ENCODE results near the gene VSIG10L2.
"Not testable (repeated sequence)": the region's sequence is repeated elsewhere in the genome, so short reads cannot be mapped to it uniquely, and the experiment has no call there.

VSIG10L2 gene

DNA sequence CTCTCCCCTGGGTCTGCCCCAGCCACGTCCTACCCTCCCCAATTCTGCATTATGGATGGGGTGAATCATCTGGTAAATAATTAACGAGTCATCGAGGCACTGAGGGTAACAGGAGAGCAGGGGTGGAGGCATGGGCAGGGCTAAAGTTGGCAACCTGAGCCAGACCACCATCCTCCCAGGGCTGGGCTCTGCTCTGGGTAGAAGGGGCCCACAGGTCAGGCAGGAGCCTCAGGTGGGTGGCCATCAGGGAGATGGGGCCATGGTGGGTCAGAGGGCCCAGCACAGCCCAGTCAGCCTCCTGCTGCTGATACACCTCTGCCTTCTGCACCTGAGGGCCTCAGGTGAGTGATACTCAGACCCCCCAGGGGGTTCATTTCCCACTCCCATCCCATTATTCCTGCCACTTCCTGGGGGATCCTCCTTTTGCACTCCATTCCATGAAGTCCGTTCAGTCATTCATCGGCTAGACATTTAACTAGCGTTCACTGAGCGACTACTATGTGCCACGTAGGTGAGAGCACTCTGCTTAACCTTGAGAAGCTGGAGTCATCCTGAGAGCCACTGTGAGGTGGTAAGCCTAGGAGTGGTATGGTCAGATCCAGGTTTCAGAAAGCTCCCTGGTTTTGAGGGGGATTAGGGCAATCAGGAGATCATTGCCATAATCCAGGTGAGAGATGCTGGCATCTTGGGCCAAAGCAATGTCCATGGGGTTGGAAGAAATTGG, at the start of gene VSIG10L2:
Gene VSIG10L2, plus strand, starts transcription at position 248 of the 724 bp plus-strand sequence. Its CDS starts 12 bp downstream, at position 260.
- no peak for DNase-seq

GRCh38 chr11:125901872-125902271, 44.0 kb upstream of the VSIG10L2 start:
- no peak for DNase-seq

DNA sequence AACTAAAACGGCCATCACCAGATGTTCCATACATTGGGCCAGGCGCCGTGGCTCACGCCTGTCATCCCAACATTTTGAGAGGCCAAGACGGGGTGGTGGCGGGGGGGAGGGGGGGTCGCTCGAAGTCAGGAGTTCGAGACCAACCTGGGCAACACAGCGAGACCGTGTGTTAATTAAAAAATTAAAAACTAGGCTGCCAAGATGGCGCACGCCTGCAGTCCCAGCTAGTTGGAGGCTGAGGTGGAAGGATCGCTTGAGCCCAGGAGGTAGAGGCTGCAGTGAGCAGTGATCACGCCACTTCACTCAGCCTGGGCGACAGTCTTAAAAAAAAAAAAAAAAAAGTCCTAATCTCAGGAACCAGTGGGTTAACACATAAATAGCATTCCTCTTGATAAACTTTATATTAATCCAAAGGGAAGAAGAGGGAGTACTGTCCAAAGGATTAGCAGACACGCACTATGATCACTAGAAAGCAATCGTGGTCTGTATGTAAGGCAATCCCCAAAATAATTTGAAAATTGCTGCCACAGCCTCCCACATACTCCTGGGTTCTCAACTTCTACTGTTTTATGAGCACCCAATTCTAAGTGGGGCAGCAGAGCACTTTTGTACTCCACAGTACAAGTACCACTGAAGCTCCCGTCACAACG, 43.4 kb upstream of the VSIG10L2 start:
- no peak for DNase-seq

- DNase-seq = peak; percentile 94
Observed at GRCh38 chr11:125902927-125903710, 42.7 kb upstream of the VSIG10L2 start, which contains the start of gene PUS3. TSS of gene PUS3 (minus strand) at chr11:125903206. CDS start at chr11:125896284, 6,922 bp downstream.

DNA sequence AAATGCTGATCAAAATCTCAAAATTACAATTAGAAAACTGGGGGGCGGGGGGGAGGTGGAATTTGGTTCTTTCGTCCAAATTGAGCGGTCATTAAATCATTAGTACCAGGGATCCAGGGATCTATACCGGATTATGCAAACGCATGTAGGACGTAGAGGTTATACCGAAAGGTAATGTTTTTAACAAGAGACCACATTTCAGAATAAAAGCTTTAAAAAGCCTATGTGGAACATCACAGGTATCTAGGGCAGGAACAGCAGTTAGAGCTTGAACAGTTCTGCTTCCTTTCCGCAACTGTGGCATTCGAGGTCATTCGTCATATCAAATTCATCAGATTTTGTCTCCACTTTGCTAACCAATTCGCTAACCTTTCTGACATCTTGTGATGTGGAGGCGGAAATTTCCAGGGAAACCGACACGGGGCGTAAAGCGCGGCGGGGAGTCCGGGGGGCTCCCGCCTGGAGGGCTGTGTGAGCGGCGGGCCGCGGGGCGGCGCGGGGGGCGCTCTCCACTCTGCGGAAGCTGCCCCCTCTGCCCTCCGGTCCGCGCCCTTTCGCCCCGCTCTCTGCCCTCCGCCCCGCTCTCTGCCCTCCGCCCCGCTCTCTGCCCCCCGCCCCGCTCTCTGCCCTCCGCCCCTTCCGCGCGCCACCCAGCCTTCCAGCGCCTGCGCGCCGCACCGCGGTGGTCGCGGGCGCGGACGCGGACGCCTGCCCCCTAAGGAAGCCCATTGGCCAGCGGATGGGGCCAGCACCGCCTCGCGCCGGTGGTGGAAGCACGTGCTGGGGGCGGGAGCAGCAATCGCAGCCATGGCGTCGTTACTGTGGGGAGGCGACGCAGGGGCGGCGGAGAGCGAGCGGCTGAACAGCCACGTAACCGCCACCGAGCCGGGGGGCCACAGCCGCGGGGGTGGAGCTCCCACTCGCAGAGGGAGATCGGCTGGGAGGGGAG, 41.9 kb upstream of the VSIG10L2 start, which contains the start of gene DDX25:
Gene DDX25, plus strand, starts transcription at position 798 of the 949 bp plus-strand sequence. Its CDS starts 10 bp downstream, at position 808.
- DNase-seq = no peak

DNA sequence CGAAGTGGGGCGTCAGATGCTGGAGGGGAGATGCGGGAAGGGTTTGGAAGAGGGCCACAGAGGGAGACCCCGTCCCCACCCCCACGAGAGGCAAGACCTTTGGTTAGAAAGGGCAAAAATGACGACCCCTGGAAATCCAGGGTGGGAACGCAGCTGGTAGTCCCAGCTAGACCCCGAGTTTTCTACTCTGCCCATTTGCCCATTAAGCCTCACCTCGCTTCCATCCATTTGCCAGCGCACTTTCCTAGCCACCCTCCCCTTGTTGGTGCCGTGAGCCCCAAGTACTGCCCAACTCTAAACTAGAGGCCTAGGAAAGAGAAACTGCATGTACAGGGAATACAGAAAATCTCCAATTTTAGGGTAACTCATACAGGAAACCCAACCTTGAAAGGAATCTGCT, 41.2 kb upstream of the VSIG10L2 start:
- DNase-seq = no peak

DNA sequence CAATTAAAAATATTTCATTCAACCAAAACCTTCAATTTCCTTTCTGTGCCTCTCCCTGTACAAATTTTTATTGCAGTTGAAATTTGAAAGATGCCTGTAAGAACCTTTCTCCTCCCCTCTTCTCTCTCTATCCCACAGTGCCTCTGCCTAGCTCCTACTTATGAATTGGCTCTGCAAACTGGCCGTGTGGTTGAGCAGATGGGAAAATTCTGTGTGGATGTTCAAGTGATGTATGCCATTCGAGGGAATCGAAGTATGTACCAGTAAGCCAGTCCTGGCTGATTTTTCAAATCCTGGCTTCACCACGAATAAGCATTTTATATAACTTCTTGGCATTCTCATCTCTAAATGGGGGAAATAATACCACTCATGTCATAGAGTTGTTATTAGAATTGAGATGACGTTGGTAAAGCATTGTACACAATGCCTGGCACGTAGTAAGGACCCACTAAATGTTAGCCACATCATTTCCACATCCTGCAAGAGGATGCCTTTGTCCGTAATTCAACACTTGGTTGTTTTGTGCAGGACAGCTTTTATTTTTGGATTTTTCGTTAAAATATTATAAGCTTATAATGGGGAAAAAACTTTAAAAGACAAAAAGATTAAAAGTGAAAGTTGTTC, 35.5 kb upstream of the VSIG10L2 start:
- DNase-seq = no peak

DNA sequence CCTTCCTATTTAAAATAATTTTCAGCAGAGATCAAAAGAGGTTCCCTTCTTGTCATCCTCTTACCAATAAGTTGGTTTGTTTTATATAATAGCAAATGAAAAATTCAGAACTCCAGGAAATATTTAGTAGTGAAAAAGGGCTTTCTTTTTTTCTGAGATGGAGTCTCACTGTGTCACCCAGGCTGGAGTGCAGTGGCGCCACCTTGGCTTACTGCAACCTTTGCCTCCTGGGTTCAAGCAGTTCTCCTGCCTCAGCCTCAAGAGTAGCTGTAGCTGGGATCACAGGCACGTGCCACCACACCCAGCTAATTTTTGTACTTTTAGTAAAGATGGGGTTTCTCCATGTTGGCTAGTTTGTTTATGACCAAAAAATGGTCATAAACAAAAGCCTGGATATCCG, 31.2 kb upstream of the VSIG10L2 start:
- not testable (repeated sequence) for DNase-seq

- DNase-seq = no peak
Observed at GRCh38 chr11:125916683-125917347, 29.0 kb upstream of the VSIG10L2 start.

GRCh38 chr11:125918140-125918840, 27.6 kb upstream of the VSIG10L2 start:
- no peak for DNase-seq

- no peak for DNase-seq
Observed at GRCh38 chr11:125921042-125921441, 24.8 kb upstream of the VSIG10L2 start.

GRCh38 chr11:125922156-125922555, 23.7 kb upstream of the VSIG10L2 start:
- DNase-seq = no peak

DNA sequence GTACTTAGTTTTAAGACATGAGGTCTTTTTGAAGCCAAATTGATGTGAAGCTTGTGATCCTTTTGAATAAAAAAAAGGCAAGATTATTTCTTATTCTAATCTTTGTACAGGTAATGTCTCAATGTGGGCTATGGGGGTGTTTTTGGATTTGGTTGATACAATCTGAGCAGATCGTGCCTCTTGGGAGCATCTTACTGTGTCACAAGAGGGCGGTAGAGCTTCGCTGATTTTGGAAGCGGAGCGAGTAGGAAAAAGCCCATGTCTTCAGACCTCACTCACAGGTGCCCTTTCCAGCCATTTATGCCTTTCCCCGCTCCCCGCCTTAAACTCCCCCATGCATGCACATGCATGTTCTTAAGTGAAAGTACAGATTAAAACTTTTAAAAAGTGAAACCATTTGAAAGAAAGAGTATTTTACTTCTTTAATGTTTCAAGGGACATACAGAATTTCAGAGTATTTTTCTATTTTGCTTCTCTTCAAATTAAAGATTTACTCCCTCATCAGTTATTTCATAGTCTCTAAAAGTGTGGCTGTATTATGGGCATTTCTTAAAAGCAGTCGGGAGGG, 22.7 kb upstream of the VSIG10L2 start:
- DNase-seq = peak; percentile 74

DNA sequence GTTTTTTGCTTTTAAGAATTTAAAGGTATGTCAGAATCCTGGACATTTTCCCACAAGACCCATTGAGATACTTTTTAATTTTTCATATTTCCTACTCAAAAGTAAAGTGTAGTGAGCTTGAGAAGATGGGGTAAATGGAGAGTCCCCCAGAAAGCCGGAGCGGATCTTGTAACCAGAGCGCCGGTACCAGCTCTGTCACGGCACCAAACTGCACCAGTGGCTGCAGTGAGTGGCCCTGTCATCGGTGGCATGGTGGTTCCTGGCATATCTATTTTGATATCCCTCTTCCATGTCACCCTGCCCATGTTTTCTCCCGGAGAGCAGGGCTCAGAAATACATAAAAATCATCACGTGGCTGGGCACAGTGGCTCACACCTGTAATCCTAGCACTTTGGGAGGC, 22.2 kb upstream of the VSIG10L2 start:
- no peak for DNase-seq

DNA sequence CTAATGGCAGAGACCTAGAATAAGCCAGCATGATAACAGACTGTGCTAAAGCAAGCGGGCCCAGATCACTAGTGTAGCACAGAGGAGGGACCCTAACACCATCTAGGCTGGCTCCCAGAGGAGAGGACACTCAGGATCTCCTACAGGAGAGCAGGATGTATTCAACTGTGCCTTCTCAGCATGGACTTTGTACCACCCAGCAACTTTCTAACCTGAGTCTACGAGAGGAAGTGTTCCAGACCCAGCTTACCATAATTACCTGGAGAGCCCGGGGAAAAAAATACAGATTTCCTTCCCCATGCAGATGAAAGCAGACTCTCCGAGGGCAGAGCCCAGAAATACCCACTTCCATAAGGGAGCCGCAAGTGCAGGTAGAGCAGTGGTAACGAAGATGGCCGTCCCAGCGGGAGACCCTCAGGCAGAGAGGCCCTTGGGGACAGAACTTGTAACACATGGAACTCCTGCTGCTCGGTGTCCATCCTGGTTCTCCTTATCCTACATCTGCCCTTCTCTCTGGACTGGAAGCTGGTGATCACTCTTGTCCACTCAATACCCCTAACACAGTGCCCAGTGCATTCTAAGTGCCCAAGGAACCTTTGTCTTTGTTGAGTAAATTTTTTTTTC, 21.3 kb upstream of the VSIG10L2 start:
- DNase-seq = no peak

DNA sequence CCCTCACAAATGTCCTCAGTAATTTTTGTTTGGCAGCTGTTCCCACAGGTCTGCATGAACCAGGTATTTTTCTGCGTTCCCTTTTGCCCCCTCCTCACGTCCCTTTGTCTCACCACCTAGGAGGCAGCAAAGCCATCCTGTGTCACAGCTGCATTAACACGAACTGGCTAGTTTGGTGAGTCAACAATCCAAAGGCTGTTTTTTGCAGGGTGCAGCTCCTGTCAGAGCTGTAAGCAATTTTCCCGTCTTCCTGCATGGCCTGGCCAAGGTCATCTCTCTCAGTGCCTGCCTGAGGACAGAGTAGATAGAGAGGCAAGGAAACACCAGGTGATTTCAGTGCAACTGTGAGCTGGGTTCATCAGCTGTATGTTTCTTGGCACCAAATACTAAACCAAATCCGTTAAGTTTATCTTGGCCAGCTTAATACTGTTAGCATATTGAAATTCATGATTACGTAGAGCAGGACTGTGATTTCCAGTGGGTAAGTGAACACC, 20.6 kb upstream of the VSIG10L2 start:
- DNase-seq = no peak

DNA sequence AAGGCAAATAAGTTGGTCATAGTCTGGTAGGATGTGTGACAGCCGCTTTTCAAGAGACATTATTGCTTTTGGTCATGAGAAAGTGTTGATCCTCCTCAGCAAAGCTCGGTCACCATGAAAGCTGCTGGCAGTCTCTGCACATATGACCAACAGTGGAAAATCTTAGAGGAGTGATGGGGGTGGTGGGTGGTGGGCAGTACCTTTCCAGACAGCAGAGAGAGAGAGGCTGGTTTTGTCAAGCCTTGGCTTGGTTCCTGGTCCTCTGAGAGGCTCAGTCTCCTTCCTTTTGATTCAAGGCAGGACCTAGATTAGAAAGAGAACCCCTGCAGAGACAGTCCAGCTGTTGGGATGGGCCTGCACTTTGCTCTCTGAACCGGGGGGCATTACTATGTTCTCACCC, 20.0 kb upstream of the VSIG10L2 start:
- no peak for DNase-seq

DNA sequence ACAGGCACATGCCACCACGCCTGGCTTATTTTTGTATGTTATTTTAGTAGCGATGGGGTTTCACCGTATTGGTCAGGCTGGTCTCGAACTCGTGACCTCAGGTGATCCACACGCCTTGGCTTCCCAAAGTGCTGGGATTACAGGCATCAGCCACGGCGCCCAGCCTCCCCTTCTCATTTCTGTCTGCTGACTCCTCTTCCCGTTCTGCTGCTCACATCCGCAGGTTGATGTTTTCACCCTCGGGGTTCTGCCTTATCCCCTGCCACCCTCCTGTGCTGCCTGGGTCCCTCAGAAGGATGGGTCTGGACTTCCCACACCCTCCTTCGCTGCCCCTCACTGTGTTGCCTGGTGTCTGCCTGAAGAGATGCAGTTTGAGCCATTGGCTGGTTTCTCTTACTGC, 19.2 kb upstream of the VSIG10L2 start:
- DNase-seq = no peak

GRCh38 chr11:125929445-125930075, 16.3 kb upstream of the VSIG10L2 start:
- DNase-seq = no peak
